Endodermal cell (in vitro differentiated cells): ENCODE results near the gene CIB4. TPM values are rescaled to one million over a fixed set of nuclear protein-coding genes. Genes with fewer than 3 reads are reported as not detected.

ENCODE experiments used
- DNase-seq: peaks from one replicate; pipeline ENCODE4 v3.0.0-alpha.2; 2017
- H3K27ac ChIP-seq: 2 replicates; pipeline ENCODE4 v1.5.1; 2013; ENCODE audit warnings: mild to moderate bottlenecking, low read depth, low read length, moderate library complexity
- H3K27me3 ChIP-seq: 2 replicates; pipeline ENCODE4 v1.6.1; 2013; ENCODE audit warnings: mild to moderate bottlenecking, low read length, moderate library complexity; ENCODE audit not compliant: insufficient read depth, control insufficient read depth, poor library complexity, severe bottlenecking
- H3K36me3 ChIP-seq: 2 replicates; pipeline ENCODE4 v1.7.0; 2013; ENCODE audit warnings: mild to moderate bottlenecking, low read length, moderate library complexity; ENCODE audit not compliant: control insufficient read depth, insufficient read depth
- H3K4me1 ChIP-seq: one replicate; pipeline ENCODE4 v1.7.0; 2013; ENCODE audit warnings: low read length; ENCODE audit not compliant: control insufficient read depth, insufficient read depth
- H3K4me3 ChIP-seq: 2 replicates; pipeline ENCODE4 v1.5.1; 2013; ENCODE audit warnings: mild to moderate bottlenecking, low read length, moderate library complexity
- H3K9ac ChIP-seq: 2 replicates; pipeline ENCODE4 v1.6.1; 2013; ENCODE audit warnings: mild to moderate bottlenecking, low read length, moderate library complexity; ENCODE audit not compliant: poor library complexity, severe bottlenecking; ENCODE audit errors: extremely low read depth
- H3K9me3 ChIP-seq: 2 replicates; pipeline ENCODE4 v1.6.1; 2013; ENCODE audit warnings: mild to moderate bottlenecking, low read length, moderate library complexity; ENCODE audit not compliant: control insufficient read depth
- H3K27ac Mint-ChIP-seq: 2 replicates; pipeline ENCODE4 v1.8.0; 2020; ENCODE audit warnings: mixed read lengths
- H3K27me3 Mint-ChIP-seq: 2 replicates; pipeline ENCODE4 v1.8.0; 2021; ENCODE audit warnings: mild to moderate bottlenecking, mixed read lengths; ENCODE audit not compliant: insufficient read depth
- H3K36me3 Mint-ChIP-seq: 2 replicates; pipeline ENCODE4 v1.8.0; 2020; ENCODE audit warnings: low read depth, mixed read lengths
- H3K4me1 Mint-ChIP-seq: 2 replicates; pipeline ENCODE4 v1.8.0; 2020; ENCODE audit warnings: mixed read lengths
- H3K4me3 Mint-ChIP-seq: 2 replicates; pipeline ENCODE4 v1.8.0; 2020; ENCODE audit warnings: mild to moderate bottlenecking, moderate library complexity, mixed read lengths
- H3K9me3 Mint-ChIP-seq: 2 replicates; pipeline ENCODE4 v1.8.0; 2020; ENCODE audit warnings: mild to moderate bottlenecking, mixed read lengths
- WGBS, 2 experiments: methylation state at CpG; one replicate each; pipeline versions ENCODE4 v1.1.5 to v1.1.7; 2013; ENCODE audit warnings: missing lambda C conversion rate in 2 of 2, mixed read lengths in 1 of 2; ENCODE audit not compliant: insufficient coverage in 1 of 2, insufficient read length in 1 of 2; 5-methylcytosine and 5-hydroxymethylcytosine counted together
- total RNA-seq, 2 donors: library from RNA; stranded (reverse); fragmentation: NEBNext Ultra II Directional in 1 of 2; extraction: Animal tissue kit (Norgen Biotek cat#: 25700) in 1 of 2; gene quantifications; 2 replicates in 1 of 2; 3 replicates in 1 of 2; pipeline ENCODE4 v1.2.1, GENCODE V29; 2021
- TF ChIP-seq, protein P1 (sequence below): fragments of 200-600 bp; sonication (generic); conservative IDR thresholded peaks from 2 replicates; pipeline ENCODE4 v1.5.0; 2021; ENCODE audit warnings: antibody characterized with exemption, mild to moderate bottlenecking

CIB4 gene
- total RNA-seq, 2 donors from 2014 or later = not detected

DNA sequence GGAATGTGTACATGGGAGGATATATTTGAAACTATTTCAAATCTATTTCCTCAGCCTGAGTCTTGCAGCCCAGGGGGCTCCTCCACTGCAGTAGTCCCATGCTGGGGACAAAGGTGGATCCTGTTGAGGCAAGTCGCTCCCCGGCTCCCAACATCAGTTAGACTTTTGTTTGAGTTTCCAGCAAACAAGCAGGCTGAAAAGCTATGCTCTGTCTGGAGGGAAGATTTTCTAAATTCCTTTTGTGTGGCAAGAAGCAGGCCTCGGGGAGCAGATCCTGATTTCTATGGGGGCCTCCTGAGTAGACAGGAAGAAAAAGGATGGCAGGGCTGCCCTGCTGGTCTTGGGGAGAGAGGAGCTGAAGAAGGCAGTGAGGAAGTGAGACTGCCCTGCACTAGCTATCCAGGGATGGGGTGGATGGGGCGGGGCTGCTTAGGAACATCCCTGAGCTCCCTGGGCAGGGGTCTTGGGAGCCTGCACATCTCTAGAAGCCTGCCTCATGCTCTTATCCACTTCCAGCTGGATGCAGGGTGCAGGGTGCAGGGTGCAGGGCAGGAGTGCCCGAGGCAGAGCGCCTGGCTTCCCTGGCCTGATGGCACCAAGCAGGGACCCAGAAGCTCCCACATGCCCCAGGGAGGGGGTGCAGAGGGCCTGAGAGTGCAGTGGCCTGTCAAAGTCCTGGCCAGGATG is 6.0 kb upstream of the CIB4 start:
- no peaks in the 10 kb centered on the region for H3K36me3 ChIP-seq
- Mint-ChIP-seq H3K4me3 (no peak overlapping the region), H3K27me3 (peaks cover 9% of the 10 kb centered on the region), H3K36me3 (no peaks in the 10 kb centered on the region), H3K27ac (no peak overlapping the region), H3K4me1 (peaks cover 2% of the 10 kb centered on the region), H3K9me3 (no peaks in the 10 kb centered on the region)
- peak overlapping the region; percentile 75 for H3K27ac ChIP-seq
- WGBS, 2 experiments = 76 to 85% methylated on average over 5 to 6 of the region's 6 CpGs
- H3K4me1 ChIP-seq = no peaks in the 10 kb centered on the region
- H3K4me3 ChIP-seq = no peak overlapping the region
- no peak overlapping the region for H3K9ac ChIP-seq
- no peaks in the 10 kb centered on the region for H3K27me3 ChIP-seq
- H3K9me3 ChIP-seq = no peaks in the 10 kb centered on the region
- TF ChIP-seq, protein P1, sequence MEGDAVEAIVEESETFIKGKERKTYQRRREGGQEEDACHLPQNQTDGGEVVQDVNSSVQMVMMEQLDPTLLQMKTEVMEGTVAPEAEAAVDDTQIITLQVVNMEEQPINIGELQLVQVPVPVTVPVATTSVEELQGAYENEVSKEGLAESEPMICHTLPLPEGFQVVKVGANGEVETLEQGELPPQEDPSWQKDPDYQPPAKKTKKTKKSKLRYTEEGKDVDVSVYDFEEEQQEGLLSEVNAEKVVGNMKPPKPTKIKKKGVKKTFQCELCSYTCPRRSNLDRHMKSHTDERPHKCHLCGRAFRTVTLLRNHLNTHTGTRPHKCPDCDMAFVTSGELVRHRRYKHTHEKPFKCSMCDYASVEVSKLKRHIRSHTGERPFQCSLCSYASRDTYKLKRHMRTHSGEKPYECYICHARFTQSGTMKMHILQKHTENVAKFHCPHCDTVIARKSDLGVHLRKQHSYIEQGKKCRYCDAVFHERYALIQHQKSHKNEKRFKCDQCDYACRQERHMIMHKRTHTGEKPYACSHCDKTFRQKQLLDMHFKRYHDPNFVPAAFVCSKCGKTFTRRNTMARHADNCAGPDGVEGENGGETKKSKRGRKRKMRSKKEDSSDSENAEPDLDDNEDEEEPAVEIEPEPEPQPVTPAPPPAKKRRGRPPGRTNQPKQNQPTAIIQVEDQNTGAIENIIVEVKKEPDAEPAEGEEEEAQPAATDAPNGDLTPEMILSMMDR = no peak
- peak; percentile 47 for DNase-seq

DNA sequence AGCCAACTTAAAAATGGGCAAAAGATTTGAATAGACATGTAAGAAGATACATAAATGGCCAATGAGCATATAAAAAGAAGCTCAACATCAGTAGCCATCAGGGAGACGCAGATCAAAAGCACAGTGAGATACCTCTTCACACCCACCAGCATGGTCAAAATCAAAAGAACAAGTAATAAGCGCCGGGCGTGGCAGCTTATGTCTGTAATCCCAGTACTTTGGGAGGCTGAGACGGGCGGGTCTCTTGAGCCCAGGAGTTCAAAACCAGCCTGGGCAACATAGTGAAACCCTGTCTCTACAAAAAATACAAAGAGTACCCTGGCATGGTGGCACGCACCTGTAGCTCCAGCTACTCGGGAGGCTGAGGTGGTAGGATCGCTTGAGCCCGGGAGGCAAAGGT is 4.6 kb upstream of the CIB4 start:
- 88 to 96% methylated on average over 8 to 10 of the region's 10 CpGs for WGBS, 2 experiments
- Mint-ChIP-seq H3K27ac (no peak overlapping the region), H3K27me3 (peaks cover 6% of the 10 kb centered on the region)

DNA sequence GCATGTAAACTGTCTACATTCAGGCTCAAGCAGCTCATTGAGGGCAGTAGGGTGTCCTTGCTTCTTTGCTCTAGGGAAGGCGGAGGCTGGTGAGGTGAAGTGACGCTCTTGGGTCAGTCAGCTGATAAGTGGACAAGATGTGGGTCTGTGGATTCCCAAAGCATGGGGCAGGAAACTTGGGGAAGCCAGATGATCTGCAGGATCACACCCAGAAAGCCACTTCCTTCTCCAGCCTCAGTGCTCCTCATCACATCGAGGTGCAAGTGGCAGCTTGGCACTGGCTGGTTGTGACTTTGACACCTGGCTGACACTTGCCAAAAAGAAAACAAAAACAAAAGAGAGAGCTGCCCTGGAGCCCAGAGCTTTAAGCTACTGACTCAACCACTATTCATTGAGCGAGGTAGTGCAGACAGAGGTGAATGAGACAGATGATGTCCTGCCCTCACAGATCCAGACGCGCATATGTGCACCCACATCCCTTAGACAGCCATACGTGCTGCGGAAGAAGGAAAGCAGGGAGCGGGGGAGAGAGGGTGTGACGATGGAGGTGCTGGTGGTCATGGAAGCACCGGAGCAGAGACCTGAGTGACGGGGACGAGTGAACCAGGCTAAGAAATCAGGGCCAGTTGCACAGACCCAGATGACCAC is 3.1 kb upstream of the CIB4 start:
- no peak overlapping the region for H3K4me3 Mint-ChIP-seq
- DNase-seq = peak; percentile 38

More for the DNA sequence above, 4.6 kb upstream of the CIB4 start:
- peak; percentile 38 for DNase-seq
- Mint-ChIP-seq H3K36me3 (no peaks in the 10 kb centered on the region), H3K9me3 (no peaks in the 10 kb centered on the region), H3K4me3 (no peak overlapping the region), H3K4me1 (no peaks in the 10 kb centered on the region)
- no peaks in the 10 kb centered on the region for H3K27me3 ChIP-seq
- no peak overlapping the region for H3K27ac ChIP-seq
- H3K9me3 ChIP-seq = no peaks in the 10 kb centered on the region
- no peak overlapping the region for H3K4me3 ChIP-seq
- no peaks in the 10 kb centered on the region for H3K36me3 ChIP-seq
- no peaks in the 10 kb centered on the region for H3K4me1 ChIP-seq
- H3K9ac ChIP-seq = no peak overlapping the region
- TF ChIP-seq, protein P1 = no peak

More for the DNA sequence above, 3.1 kb upstream of the CIB4 start:
- Mint-ChIP-seq H3K27me3 (peaks cover 3% of the 10 kb centered on the region), H3K36me3 (no peaks in the 10 kb centered on the region), H3K27ac (no peak overlapping the region), H3K9me3 (no peaks in the 10 kb centered on the region), H3K4me1 (no peaks in the 10 kb centered on the region)
- no peaks in the 10 kb centered on the region for H3K4me1 ChIP-seq
- H3K27ac ChIP-seq = no peak overlapping the region
- no peak overlapping the region for H3K4me3 ChIP-seq
- 89 to 91% methylated on average over 7 to 13 of the region's 13 CpGs for WGBS, 2 experiments
- H3K9ac ChIP-seq = no peak overlapping the region
- H3K36me3 ChIP-seq = no peaks in the 10 kb centered on the region
- H3K27me3 ChIP-seq = no peaks in the 10 kb centered on the region
- no peaks in the 10 kb centered on the region for H3K9me3 ChIP-seq
- TF ChIP-seq, protein P1 = no peak
